Limb (tissue), 2 donors: ENCODE measurements around the gene L2HGDH.
"Not testable (repeated sequence)": the region's sequence is repeated elsewhere in the genome, so short reads cannot be mapped to it uniquely, and the experiment has no call there.

Experiments
- DNase-seq, 2 donors: peaks; one replicate each; pipeline ENCODE4 v3.0.0-alpha.2; 2016; ENCODE audit errors: extremely low spot score in 2 of 2

The L2HGDH gene

DNA sequence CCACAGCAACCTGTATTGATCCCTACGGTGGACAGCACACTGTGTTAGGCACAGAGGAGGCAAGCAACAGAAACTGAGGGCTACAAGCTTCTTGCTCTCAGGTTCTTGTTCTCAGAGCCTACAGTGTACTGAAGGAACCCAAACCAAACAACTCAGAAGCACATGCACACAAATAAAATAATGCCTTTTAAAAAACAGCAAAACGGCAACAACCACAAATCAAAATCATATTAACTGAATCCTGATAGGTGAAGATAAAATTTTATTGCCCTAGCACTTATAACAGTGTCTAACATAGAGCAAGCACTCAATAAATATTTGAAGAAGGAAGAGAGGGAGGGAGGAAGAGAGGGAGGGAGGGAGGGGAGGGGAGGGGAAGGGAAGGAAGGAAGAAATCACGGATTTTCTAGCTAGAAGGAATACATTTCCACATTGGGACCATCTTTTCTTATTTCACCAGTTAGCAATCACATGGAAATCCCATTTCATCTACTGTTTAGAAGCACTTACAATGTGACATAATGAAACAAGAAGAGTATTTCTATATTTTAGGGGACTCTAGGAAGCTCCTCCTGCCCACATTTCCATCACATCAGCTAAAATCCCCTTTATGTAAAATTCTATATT lies 27.3 kb upstream of the L2HGDH start:
- DNase-seq: no peak

- DNase-seq: no peak
Measured at GRCh38 chr14:50338587-50338986, 26.6 kb upstream of the L2HGDH start.

DNA sequence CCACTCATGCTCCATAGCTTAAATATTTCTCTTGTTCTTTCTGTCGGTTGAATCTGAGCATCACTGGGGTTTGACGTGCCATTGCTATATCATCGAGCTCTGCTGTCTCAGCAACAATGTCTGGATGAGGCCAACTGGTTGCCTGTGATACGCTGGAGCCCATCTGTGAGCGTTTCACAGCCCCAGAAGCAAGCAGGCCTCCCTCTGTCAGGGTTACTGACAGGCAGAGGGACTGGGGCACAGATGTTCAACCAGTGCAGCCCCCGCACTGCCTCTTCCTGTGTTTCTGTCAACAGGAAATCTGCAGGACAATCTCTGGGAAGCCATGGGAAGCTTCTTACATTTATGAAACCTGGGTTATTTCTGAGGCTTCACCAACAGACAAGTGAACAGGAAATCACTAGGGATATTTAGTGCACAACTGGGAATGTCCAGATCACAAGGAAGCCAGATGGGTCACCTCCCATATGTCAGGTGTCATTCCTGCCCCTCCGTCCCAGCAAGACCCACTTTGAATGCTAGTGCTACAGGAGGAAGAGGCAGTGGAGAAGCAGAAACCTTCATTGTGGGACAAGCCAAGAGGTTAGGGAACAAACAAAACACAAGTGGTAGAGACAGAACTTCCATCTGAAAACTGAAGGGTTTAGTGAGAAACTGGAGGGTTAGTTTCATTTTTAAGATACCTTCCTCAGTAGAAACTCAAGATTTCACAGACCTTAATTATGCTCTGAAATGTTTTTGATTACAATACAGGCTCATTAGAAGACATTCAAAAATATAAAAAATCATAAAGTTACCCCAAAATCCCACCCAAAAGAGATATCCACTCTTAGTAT lies 24.2 kb upstream of the L2HGDH start:
- DNase-seq: peak; percentile 51 to 65

- peak; percentile 43 to 69 for DNase-seq
Measured at GRCh38 chr14:50335389-50335788, 23.4 kb upstream of the L2HGDH start.

- DNase-seq: no peak
Measured at GRCh38 chr14:50334211-50334610, 22.2 kb upstream of the L2HGDH start.

DNA sequence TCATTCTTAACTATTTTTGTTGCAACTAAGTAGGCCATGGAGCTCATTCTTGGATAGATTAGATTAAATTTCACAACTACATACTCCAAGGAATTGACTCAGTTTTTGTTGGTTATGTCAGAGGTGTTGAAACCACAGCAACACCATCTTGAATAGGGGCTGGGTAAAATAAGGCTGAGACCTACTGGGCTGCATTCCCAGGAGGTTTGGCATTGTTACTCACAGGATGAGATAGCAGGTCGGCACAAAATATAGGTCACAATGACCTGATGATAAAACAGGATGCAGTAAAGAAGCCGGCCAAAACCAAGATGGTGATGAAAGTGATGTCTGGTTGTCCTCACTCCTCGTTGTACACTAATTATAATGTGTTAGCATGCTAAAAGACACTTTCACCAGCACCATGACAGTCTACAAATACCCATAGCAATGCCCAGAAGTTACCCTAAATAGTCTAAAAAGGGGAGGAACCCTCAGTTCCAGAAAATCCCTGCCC lies 21.0 kb upstream of the L2HGDH start:
- DNase-seq: no peak

DNA sequence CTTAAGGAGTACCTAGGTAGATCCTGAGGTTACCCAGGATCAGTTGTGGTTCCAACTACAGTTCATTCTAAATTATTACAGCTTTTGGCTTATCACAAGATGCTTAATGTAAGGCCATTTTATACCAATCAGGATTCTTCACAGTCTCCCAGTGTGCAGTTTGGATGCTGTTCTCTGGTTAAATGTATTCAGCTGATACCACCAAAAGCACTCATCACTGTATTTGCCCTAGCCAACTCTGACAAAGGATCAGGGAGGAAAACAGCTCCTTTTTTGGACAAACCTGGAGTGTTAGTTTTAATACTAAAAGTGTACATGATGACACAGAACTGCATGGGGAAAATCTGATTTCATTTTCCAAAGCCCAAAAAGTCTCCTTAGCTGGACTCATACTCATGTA lies 19.6 kb upstream of the L2HGDH start:
- DNase-seq: no peak

- DNase-seq: peak; percentile 61 to 92
Measured at GRCh38 chr14:50321009-50321660, 9.1 kb upstream of the L2HGDH start.

DNA sequence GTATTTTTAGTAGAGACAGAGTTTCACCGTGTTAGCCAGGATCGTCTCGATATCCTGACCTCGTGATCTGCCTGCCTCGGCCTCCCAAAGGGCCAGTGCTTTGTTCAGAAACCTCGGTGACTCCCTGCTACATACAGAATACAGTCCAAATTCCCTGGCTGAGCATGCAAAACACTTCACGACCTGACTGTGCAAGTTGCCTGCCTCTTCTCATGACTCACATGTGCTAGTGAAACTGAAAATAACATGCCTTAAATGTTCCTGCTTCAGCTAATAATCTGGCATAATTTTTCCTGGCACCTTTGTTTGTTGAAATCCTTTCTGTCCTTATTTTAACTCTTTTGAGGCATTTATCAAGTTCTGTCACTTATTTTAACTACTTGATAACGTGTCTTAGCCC lies 8.3 kb upstream of the L2HGDH start:
- no peak for DNase-seq

DNA sequence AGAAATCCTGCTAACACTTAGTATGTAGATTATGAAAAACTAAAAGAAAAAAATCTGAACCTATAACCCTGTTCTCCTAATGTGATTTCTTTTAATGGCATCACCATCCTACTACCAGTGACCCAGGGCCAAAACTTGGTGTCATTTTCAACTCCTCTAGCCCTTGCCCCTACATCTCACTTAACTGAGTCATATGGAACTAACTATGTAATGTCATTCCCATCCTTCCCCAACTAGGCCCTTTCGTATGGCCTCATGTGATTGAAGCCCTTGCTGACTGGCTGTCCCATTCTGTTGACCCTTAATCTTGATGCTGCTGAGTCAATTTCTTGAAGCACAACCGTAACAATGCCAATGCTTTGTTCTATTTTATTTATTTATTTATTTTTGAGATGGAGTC lies 7.7 kb upstream of the L2HGDH start:
- no peak for DNase-seq

- DNase-seq: no peak
Measured at GRCh38 chr14:50319293-50319692, 7.3 kb upstream of the L2HGDH start.

GRCh38 chr14:50318031-50318626 lies 6.1 kb upstream of the L2HGDH start:
- DNase-seq: peak in 1 of 2 donors; percentile 74

GRCh38 chr14:50314098-50314497 lies 2.1 kb upstream of the L2HGDH start:
- not testable (repeated sequence) for DNase-seq

- no peak for DNase-seq
Measured at GRCh38 chr14:50312734-50313054, 665 bp upstream of the L2HGDH start.

- no peak for DNase-seq
Measured at GRCh38 chr14:50311337-50311971, 575 bp downstream of the L2HGDH start.

DNA sequence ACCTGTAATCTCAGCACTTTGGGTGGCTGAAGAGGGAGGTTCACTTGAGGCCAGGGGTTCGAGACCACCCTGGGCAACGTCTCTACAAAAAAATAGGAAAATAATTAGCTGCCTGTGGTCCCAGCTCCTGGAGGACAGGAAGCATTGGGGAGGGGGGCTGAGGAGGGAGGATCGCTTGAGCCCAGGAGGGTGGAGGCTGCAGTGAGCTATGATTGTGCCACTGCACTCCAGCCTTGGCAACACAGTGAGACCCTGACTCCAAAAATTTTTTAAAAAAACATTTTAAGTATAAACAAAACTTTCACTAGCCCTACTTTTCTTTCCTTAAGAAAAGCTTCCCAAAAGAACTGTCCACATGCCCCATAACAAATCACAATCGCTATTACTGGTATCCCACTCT lies 1.6 kb downstream of the L2HGDH start:
- no peak for DNase-seq

DNA sequence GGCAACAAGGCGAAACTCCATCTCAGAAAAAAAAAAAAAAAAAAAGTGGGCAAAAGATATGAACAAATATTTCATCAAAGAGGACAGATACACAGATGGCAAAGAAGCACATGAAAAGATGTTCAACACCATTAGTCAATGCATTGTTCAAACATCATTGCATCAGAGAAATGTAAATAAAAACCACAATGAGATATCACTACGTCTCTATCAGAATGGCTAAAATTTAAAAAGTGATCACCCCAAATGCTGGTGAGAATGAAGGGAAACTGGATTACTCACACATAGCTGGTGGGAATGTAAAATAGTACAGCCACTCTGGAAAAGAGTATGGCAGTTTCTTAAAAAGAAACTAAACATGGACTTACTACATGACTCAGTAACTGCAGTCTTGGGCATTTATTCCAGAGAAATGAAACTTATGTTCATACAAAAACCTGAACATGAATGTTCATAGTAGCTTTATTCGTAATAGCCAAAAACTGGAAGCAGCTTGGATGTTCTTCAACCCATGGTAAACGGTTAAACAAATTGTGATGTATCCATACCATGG lies 3.6 kb downstream of the L2HGDH start:
- no peak for DNase-seq

- no peak for DNase-seq
Measured at GRCh38 chr14:50303744-50304471, 8.1 kb downstream of the L2HGDH start.

GRCh38 chr14:50301914-50302313 lies 10.1 kb downstream of the L2HGDH start:
- no peak for DNase-seq

DNA sequence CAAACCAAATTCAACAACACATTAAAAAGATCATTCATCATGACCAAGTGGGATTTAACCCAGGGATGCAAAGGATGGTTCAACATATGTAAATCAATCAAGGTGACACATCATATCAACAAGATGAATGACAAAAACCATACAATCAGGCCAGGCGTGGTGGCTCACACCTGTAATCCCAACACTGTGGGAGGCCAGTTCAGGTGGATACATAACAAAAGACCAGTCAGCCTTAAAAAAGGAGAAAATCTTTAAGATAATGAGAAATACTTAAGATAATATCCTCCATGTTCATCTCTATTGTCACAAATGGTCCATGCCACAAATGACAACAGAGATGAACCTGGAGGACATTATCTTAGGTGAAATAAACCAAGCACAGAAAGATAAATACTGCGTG lies 12.4 kb downstream of the L2HGDH start:
- DNase-seq: no peak

GRCh38 chr14:50290306-50290705 lies 21.7 kb downstream of the L2HGDH start:
- no peak for DNase-seq
